Measurements from ENCODE around the gene LGI2.

DNA sequence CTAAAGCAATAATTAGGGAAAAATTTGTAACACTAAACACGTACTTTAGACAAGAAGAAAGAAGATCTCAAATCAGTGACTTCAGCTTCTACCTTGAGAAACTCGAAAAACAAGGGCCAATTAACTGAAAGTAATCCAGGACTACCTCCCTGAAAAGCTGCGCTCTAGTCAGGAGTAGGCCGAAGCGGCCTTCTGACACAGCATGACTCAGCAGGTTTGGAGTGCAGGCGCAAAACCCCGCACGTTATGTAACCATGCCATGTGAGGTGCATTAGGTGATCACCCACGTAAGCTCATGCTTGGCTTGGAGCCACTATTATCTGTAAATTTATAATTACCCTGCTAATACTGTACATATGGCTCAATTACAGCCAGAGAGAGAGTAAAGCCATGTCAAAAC, 65.1 kb downstream of the LGI2 start:
- TF ChIP-seq, protein P1, sequence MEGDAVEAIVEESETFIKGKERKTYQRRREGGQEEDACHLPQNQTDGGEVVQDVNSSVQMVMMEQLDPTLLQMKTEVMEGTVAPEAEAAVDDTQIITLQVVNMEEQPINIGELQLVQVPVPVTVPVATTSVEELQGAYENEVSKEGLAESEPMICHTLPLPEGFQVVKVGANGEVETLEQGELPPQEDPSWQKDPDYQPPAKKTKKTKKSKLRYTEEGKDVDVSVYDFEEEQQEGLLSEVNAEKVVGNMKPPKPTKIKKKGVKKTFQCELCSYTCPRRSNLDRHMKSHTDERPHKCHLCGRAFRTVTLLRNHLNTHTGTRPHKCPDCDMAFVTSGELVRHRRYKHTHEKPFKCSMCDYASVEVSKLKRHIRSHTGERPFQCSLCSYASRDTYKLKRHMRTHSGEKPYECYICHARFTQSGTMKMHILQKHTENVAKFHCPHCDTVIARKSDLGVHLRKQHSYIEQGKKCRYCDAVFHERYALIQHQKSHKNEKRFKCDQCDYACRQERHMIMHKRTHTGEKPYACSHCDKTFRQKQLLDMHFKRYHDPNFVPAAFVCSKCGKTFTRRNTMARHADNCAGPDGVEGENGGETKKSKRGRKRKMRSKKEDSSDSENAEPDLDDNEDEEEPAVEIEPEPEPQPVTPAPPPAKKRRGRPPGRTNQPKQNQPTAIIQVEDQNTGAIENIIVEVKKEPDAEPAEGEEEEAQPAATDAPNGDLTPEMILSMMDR (IDR thresholded peaks at IDR 0.05; ENCODE audit: insufficient read depth, low read length, poor library complexity, severe bottlenecking): no peak
- TF ChIP-seq EZH2phosphoT487 (conservative IDR thresholded peaks at IDR 0.05; ENCODE audit: low read length): no peak

Data from SU-DHL-6 (cell line).